CD14-positive monocyte (primary cell): ENCODE data around the gene AAGAB. TPM values are rescaled to one million over a fixed set of nuclear protein-coding genes. Genes with fewer than 3 reads are reported as not detected.

ENCODE experiments used
- DNase-seq, 3 donors: peaks; one replicate each; pipeline ENCODE4 v3.0.0-alpha.2; 2011 to 2022
- H2AFZ ChIP-seq: 2 replicates; pipeline ENCODE4 v1.6.0; 2012; ENCODE audit warnings: mild to moderate bottlenecking, low read depth, low read length, inconsistent platforms; ENCODE audit not compliant: insufficient read depth, poor library complexity, severe bottlenecking
- H3K27ac ChIP-seq, 2 donors: 1 replicate in 1 of 2; 2 replicates in 1 of 2; pipeline ENCODE4 v1.5.1; 2012 to 2013; ENCODE audit warnings: low read length in 2 of 2, control low read depth in 1 of 2, inconsistent platforms in 1 of 2, low read depth in 1 of 2, mild to moderate bottlenecking in 1 of 2
- H3K27me3 ChIP-seq, 2 donors: one replicate each; pipeline versions ENCODE4 v1.6.0 to v1.6.1; 2011 to 2013; ENCODE audit warnings: low read length in 2 of 2; ENCODE audit not compliant: control insufficient read depth in 2 of 2, insufficient read depth in 2 of 2
- H3K36me3 ChIP-seq, 2 donors: replicated peaks in 1 of 2; 1 replicate in 1 of 2; 2 replicates in 1 of 2; pipeline versions ENCODE4 v1.5.1 to v1.6.1; 2012 to 2013; ENCODE audit warnings: low read length in 2 of 2, control low read depth in 1 of 2, inconsistent platforms in 1 of 2, mild to moderate bottlenecking in 1 of 2; ENCODE audit not compliant: insufficient read depth in 2 of 2, control insufficient read depth in 1 of 2
- H3K4me1 ChIP-seq, 2 donors: 1 replicate in 1 of 2; 2 replicates in 1 of 2; pipeline versions ENCODE4 v1.5.1 to v1.6.1; 2012 to 2013; ENCODE audit warnings: low read length in 2 of 2, control low read depth in 1 of 2, inconsistent platforms in 1 of 2, mild to moderate bottlenecking in 1 of 2, moderate library complexity in 1 of 2; ENCODE audit not compliant: insufficient read depth in 2 of 2, control insufficient read depth in 1 of 2
- H3K4me2 ChIP-seq: replicated peaks from 2 replicates; pipeline ENCODE3; 2012; ENCODE audit warnings: low read length, moderate library complexity, mild to moderate bottlenecking; ENCODE audit not compliant: poor library complexity, severe bottlenecking; ENCODE audit errors: extremely low read depth
- H3K4me3 ChIP-seq, 3 experiments: fragments of 200-600 bp in 1 of 3; sonication (generic) in 1 of 3; replicated peaks in 1 of 3; 1 replicate in 2 of 3; 2 replicates in 1 of 3; pipeline ENCODE4 v1.5.1; 2011 to 2013; ENCODE audit warnings: low read length in 3 of 3, mild to moderate bottlenecking in 3 of 3, control low read depth in 2 of 3, low read depth in 2 of 3, inconsistent platforms in 1 of 3, moderate library complexity in 1 of 3
- H3K79me2 ChIP-seq: 2 replicates; pipeline ENCODE4 v1.6.0; 2012; ENCODE audit warnings: mild to moderate bottlenecking, control low read depth, inconsistent platforms, low read length, moderate library complexity; ENCODE audit not compliant: insufficient read depth
- H3K9ac ChIP-seq: 2 replicates; pipeline ENCODE4 v1.6.0; 2017; ENCODE audit warnings: low read length, mild to moderate bottlenecking; ENCODE audit not compliant: insufficient read depth, poor library complexity, severe bottlenecking
- H3K9me3 ChIP-seq, 2 donors: replicated peaks in 1 of 2; 1 replicate in 1 of 2; 2 replicates in 1 of 2; pipeline versions ENCODE4 v1.5.1 to v1.6.1; 2012 to 2013; ENCODE audit warnings: low read length in 2 of 2, control low read depth in 1 of 2; ENCODE audit not compliant: control insufficient read depth in 1 of 2, insufficient read depth in 1 of 2
- H4K20me1 ChIP-seq: 2 replicates; pipeline ENCODE4 v1.6.0; 2012; ENCODE audit warnings: mild to moderate bottlenecking, low read length, control low read depth, moderate library complexity; ENCODE audit not compliant: insufficient read depth
- H3K27ac Mint-ChIP-seq, 7 donors: one replicate each; pipeline ENCODE4 v1.8.0; 2020; ENCODE audit warnings: mild to moderate bottlenecking in 7 of 7, mixed read lengths in 7 of 7, moderate library complexity in 6 of 7, inconsistent platforms in 2 of 7
- H3K27me3 Mint-ChIP-seq, 3 donors: one replicate each; pipeline ENCODE4 v1.8.0; 2021 to 2022; ENCODE audit warnings: low read depth in 3 of 3, mild to moderate bottlenecking in 3 of 3, mixed read lengths in 3 of 3, moderate library complexity in 3 of 3, inconsistent platforms in 1 of 3
- H3K36me3 Mint-ChIP-seq, 2 donors: one replicate each; pipeline ENCODE4 v1.8.0; 2020; ENCODE audit warnings: mixed read lengths in 2 of 2, inconsistent platforms in 1 of 2, mild to moderate bottlenecking in 1 of 2
- H3K4me1 Mint-ChIP-seq: one replicate; pipeline ENCODE4 v1.8.0; 2020; ENCODE audit warnings: mild to moderate bottlenecking, mixed read lengths
- H3K4me3 Mint-ChIP-seq, 2 donors: one replicate each; pipeline ENCODE4 v1.8.0; 2020; ENCODE audit warnings: mild to moderate bottlenecking in 2 of 2, mixed read lengths in 2 of 2, moderate library complexity in 1 of 2
- H3K9me3 Mint-ChIP-seq, 7 donors: one replicate each; pipeline ENCODE4 v1.8.0; 2020 to 2022; ENCODE audit warnings: mixed read lengths in 7 of 7, mild to moderate bottlenecking in 6 of 7, moderate library complexity in 6 of 7, inconsistent platforms in 2 of 7
- CTCF ChIP-seq: fragments of 200-600 bp; IDR thresholded peaks from one replicate; pipeline ENCODE4 v1.8.0; 2022; ENCODE audit warnings: antibody characterized with exemption, mild to moderate bottlenecking
- WGBS: methylation state at CpG from one replicate; pipeline ENCODE4 v1.1.5; 2013; ENCODE audit warnings: missing lambda C conversion rate; ENCODE audit not compliant: insufficient coverage; 5-methylcytosine and 5-hydroxymethylcytosine counted together
- intact Hi-C, 2 donors: fragments of 100-400 bp; cut with micrococcal nuclease; formaldehyde crosslinking; loops; one replicate each; pipeline versions ENCODE4 v1.15.0 to v1.15.1; 2023
- polyA plus RNA-seq, 3 donors: library from polyadenylated mRNA; depleted of rRNA in 1 of 3; unstranded in 2 of 3; stranded (reverse) in 1 of 3; fragments of 300-500 nt in 2 of 3; fragments of >200 nt in 1 of 3; fragmentation: Illumina TruSeq in 2 of 3; gene quantifications; 1 replicate in 2 of 3; 2 replicates in 1 of 3; pipeline ENCODE4 v1.2.3, GENCODE V29; 2012 to 2021

AAGAB gene
- polyA plus RNA-seq, 3 donors, result 11.2 to 40.4 (median 30.1) TPM

GRCh38 chr15:67244971-67245478, 9.4 kb downstream of the AAGAB start:
- Mint-ChIP-seq H3K27ac (no peak overlapping the region), H3K9me3 (peaks cover 0 to 8% (median 3%) of the 10 kb centered on the region in 7 donors), H3K36me3 (peaks cover 31 to 35% of the 10 kb centered on the region in 2 donors), H3K27me3 (no peaks in the 10 kb centered on the region), H3K4me1 (peaks cover 40% of the 10 kb centered on the region), H3K4me3 (no peak overlapping the region)
- Histone ChIP-seq H3K4me1 (peaks cover 16 to 35% of the 10 kb centered on the region in 2 donors), H3K27me3 (no peaks in the 10 kb centered on the region), H2AFZ (no peak overlapping the region), H3K9ac (no peak overlapping the region), H3K27ac (no peak overlapping the region), H3K9me3 (peaks cover 0 to 5% of the 10 kb centered on the region in 2 donors), H3K4me3 (no peak overlapping the region), H4K20me1 (peaks cover 39% of the 10 kb centered on the region), H3K36me3 (peaks cover 0 to 14% of the 10 kb centered on the region in 2 donors), H3K4me2 (no peak overlapping the region), H3K79me2 (peaks cover 85% of the 10 kb centered on the region)
- no peak for TF ChIP-seq CTCF
- no peak for DNase-seq
- intact Hi-C loops, result no loop called here
- WGBS, result 100% methylated on average over 1 of the region's 3 CpGs

- peak overlapping the region in 3 of 7 donors; percentile 1 to 56 (median 26) for H3K27ac Mint-ChIP-seq
- Histone ChIP-seq H3K9ac (no peak overlapping the region), H2AFZ (no peak overlapping the region), H3K79me2 (peaks cover 84% of the 10 kb centered on the region), H3K4me1 (peaks cover 16 to 35% of the 10 kb centered on the region in 2 donors), H3K9me3 (peaks cover 0 to 5% of the 10 kb centered on the region in 2 donors), H3K4me2 (peak overlapping the region; percentile 23), H4K20me1 (peaks cover 28% of the 10 kb centered on the region), H3K4me3 (no peak overlapping the region), H3K27me3 (no peaks in the 10 kb centered on the region), H3K36me3 (peaks cover 0 to 14% of the 10 kb centered on the region in 2 donors), H3K27ac (peak overlapping the region in 1 of 2 donors; percentile 37)
- 0% methylated on average over 1 of the region's 3 CpGs for WGBS
- DNase-seq, result peak in 1 of 3 donors; percentile 13
- peak overlapping the region in 1 of 2 donors; percentile 21 for H3K4me3 Mint-ChIP-seq
- peaks cover 36% of the 10 kb centered on the region for H3K4me1 Mint-ChIP-seq
- peaks cover 0 to 8% (median 3%) of the 10 kb centered on the region in 7 donors for H3K9me3 Mint-ChIP-seq
- H3K27me3 Mint-ChIP-seq, result no peaks in the 10 kb centered on the region
- no peak for TF ChIP-seq CTCF
- H3K36me3 Mint-ChIP-seq, result peaks cover 27 to 32% of the 10 kb centered on the region in 2 donors
- intact Hi-C loops, result no loop called here
Observed at GRCh38 chr15:67242708-67243111, 11.8 kb downstream of the AAGAB start.
